HL-60 (cell line): Measurements from ENCODE around the gene ADGRL3.

Experiments
- DNase-seq, 2 experiments: peaks; one replicate each; pipeline ENCODE4 v3.0.0-alpha.2; 2010 to 2020; ENCODE audit warnings: low read depth in 1 of 2, low spot score in 1 of 2
- H3K27ac ChIP-seq: fragments of 250-450 bp; sonication (Bioruptor Pico); replicated peaks from 2 replicates; pipeline ENCODE4 v1.5.1; 2020; ENCODE audit warnings: mild to moderate bottlenecking, moderate library complexity
- H3K27me3 ChIP-seq: fragments of 250-450 bp; sonication (Bioruptor Pico); 2 replicates; pipeline ENCODE4 v1.5.1; 2021; ENCODE audit warnings: mild to moderate bottlenecking, moderate library complexity; ENCODE audit not compliant: insufficient read depth, poor library complexity, severe bottlenecking
- H3K4me3 ChIP-seq: replicated peaks from 2 replicates; pipeline ENCODE4 v1.5.1; 2011; ENCODE audit warnings: mild to moderate bottlenecking, control low read depth, low read length; ENCODE audit not compliant: insufficient read depth
- CTCF ChIP-seq: IDR thresholded peaks from one replicate; pipeline ENCODE4 v1.5.1; 2011; ENCODE audit warnings: low read length, control low read depth, inconsistent platforms; ENCODE audit not compliant: insufficient read depth
- GABPA ChIP-seq: IDR thresholded peaks from 2 replicates; pipeline ENCODE4 v1.6.1; 2012; ENCODE audit warnings: low read depth
- POLR2AphosphoS5 ChIP-seq: IDR thresholded peaks from 2 replicates; pipeline ENCODE4 v1.6.1; 2012; ENCODE audit warnings: low read depth
- REST ChIP-seq: IDR thresholded peaks from 2 replicates; pipeline ENCODE4 v1.6.1; 2012; ENCODE audit warnings: low read depth; ENCODE audit not compliant: insufficient replicate concordance
- SPI1 ChIP-seq: IDR thresholded peaks from 2 replicates; pipeline ENCODE4 v1.6.1; 2012; ENCODE audit warnings: low read depth, mild to moderate bottlenecking, borderline replicate concordance

Gene ADGRL3

GRCh38 chr4:61561028-61561427 lies 360.9 kb downstream of the ADGRL3 start:
- H3K27ac ChIP-seq = no peak overlapping the region
- H3K4me3 ChIP-seq = no peak overlapping the region
- no peak for DNase-seq
- no peaks in the 10 kb centered on the region for H3K27me3 ChIP-seq
- TF ChIP-seq POLR2AphosphoS5 = no peak
- TF ChIP-seq CTCF = no peak
- no peak for TF ChIP-seq SPI1
- TF ChIP-seq GABPA = no peak
- no peak for TF ChIP-seq REST

GRCh38 chr4:61571761-61572559 lies 371.8 kb downstream of the ADGRL3 start:
- TF ChIP-seq GABPA (no peak), POLR2AphosphoS5 (no peak), CTCF (no peak), REST (no peak), SPI1 (no peak)
- Histone ChIP-seq H3K4me3 (no peak overlapping the region), H3K27me3 (no peaks in the 10 kb centered on the region), H3K27ac (no peak overlapping the region)
- DNase-seq = peak; percentile 14 to 20

- H3K27me3 ChIP-seq = no peaks in the 10 kb centered on the region
- DNase-seq = no peak
- no peak overlapping the region for H3K4me3 ChIP-seq
- H3K27ac ChIP-seq = no peak overlapping the region
- TF ChIP-seq SPI1 (no peak), CTCF (no peak), REST (no peak), GABPA (no peak), POLR2AphosphoS5 (no peak)
Observed at GRCh38 chr4:61575796-61576195, 375.7 kb downstream of the ADGRL3 start.
